HG02970 (cell line): ENCODE measurements around the gene BRICD5.

Source experiments
- ATAC-seq: cut with Tn5 transposase; IDR thresholded peaks from one replicate; pipeline ENCODE4 v1.9.1; 2021; ENCODE audit warnings: mild to moderate bottlenecking, moderate library complexity, moderate number of reproducible peaks; ENCODE audit not compliant: unreplicated experiment, low FRiP score

Gene BRICD5

DNA sequence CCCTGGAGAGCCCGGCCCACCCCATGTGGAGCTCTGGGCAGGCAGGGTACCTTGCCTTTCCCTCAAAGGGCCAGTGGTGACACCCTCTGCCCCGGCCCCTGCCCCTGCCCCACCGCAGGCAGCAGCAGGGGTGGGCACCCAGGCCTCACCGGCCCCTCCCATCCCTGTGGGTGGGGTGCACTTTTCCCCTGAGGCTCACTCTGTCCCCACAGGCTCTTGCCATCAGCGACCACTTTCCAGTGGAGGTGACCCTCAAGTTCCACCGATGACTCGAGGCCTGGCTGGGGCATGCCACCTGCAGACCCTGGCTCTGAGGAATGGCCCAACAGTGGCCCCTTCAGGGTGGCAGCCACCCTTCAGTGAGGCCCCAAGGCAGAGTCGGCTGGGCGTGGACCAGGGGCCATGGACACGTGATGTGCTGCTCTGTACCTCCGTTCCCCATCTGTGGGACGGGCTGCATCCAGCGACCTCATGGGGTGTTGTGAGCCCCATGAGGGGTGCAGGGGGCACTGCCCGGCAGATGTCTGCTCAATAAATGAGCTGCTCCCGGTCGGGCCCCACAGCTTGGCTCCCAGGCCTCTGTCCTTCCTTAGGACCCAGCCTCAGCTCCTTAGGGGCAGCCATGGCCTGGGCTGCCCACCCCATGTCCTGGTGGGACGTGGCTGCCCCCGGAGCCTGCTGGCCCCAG is 27.6 kb upstream of the BRICD5 start:
- ATAC-seq: no peak

DNA sequence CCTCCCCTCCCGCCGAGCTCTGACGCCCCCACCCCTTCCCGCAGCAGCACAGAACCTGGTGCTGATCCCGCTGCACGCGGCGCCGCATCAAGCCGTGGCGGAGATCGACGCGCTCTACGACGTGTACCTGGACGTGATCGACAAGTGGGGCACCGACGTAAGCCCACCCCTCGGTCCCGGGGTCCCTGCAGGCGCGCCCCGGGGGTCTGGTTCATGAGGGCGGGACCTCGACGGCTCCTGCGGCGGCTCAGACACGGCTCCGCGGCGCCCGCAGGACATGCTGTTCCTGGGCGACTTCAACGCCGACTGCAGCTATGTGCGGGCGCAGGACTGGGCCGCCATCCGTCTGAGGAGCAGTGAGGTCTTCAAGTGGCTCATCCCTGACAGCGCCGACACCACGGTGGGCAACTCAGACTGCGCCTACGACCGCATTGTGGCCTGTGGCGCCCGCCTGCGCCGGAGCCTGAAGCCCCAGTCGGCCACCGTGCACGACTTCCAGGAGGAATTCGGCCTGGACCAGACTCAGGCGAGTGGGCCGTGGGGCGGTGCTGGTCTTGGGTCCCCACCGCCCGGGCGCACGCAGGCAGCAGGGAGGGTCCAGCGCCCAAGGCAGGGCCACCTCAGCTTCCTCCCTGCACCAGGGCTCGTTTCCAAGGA is 27.0 kb upstream of the BRICD5 start:
- no peak for ATAC-seq

GRCh38 chr16:2237102-2237482 is 26.4 kb upstream of the BRICD5 start:
- ATAC-seq: no peak

GRCh38 chr16:2236337-2237101 is 25.9 kb upstream of the BRICD5 start, which contains the start of gene DNASE1L2:
Gene DNASE1L2, plus strand, starts transcription at chr16:2236444. Its CDS starts 373 bp downstream, at chr16:2236817.
- no peak for ATAC-seq

- no peak for ATAC-seq
Observed at GRCh38 chr16:2235695-2236336, 25.2 kb upstream of the BRICD5 start.

DNA sequence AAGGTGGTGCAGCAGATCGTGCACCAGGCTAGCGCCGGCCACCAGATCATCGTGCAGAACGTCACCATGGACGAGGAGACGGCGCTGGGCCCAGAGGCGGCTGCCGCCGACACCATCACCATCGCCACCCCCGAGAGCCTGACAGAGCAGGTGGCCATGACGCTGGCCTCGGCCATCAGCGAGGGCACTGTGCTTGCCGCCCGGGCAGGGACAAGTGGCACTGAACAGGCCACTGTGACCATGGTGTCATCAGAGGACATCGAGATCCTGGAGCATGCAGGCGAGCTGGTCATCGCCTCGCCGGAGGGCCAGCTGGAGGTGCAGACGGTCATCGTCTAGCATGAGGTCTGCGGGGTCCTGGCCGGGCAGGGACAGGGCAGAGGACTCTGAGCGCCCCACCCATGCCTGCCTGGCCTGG is 24.6 kb upstream of the BRICD5 start:
- ATAC-seq: no peak

GRCh38 chr16:2234813-2235170 is 24.1 kb upstream of the BRICD5 start:
- ATAC-seq: no peak

DNA sequence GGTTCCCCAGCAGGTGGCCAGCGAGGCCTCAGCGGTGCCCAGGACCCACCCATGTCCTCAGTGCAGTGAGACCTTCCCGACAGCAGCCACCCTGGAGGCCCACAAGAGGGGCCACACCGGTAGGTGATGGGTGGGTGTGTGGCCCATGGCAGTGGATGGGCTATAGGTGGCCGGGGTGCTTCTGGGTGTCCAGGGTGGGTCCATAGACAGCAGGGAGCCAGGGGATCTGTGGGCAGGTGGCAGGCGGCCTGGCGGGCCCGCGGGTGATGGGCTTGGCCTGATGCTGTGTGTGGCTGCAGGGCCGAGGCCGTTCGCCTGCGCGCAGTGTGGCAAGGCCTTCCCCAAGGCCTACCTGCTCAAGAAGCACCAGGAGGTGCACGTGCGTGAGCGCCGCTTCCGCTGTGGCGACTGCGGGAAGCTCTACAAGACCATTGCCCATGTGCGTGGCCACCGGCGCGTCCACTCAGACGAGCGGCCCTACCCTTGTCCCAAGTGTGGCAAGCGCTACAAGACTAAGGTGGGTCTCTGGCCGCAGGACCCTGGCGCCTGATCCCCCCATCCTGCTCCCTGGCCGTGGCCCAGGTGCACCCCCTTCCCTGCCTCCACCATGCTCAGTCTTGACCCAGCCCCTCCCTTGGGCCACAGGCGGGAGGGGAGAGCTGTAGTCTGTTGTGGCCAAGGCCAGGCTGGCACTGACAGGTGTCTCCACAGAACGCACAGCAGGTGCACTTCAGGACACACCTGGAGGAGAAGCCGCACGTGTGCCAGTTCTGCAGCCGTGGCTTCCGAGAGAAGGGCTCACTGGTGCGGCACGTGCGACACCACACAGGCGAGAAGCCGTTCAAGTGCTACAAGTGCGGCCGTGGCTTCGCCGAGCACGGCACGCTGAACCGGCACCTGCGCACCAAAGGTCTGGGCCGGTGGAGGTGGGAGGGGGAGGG is 23.5 kb upstream of the BRICD5 start:
- no peak for ATAC-seq

DNA sequence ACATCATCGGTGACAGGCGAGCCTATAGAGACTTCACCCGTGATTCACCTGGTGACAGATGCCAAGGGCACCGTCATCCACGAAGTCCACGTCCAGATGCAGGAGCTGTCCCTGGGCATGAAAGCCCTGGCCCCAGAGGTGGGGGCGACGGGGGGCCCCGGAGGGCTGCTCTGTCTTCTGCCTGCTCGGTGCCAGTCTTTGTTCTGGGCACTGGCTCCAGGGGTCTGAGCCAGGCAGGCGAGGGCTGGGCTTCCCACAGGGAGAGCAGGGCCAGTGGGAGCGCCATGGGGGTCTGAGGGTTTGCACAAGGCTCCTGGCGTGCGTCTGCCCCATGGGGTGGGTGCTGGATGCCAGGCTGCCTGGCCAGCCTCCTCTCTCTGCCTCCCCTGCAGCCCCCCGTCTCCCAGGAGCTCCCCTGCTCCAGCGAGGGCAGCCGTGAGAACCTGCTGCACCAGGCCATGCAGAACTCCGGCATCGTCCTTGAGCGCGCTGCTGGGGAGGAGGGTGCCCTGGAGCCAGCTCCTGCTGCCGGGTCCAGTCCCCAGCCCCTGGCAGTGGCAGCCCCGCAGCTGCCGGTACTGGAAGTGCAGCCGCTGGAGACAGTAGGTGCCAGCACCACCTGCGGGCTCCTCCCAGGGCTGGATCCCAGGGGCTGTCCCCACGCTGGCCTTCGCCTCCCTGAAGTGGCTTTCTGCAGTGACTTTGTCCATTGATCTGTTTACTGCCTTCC is 22.5 kb upstream of the BRICD5 start:
- no peak for ATAC-seq

- ATAC-seq: no peak
Observed at GRCh38 chr16:2232094-2232990, 21.7 kb upstream of the BRICD5 start.

- ATAC-seq: no peak
Observed at GRCh38 chr16:2231016-2231931, 20.6 kb upstream of the BRICD5 start.

DNA sequence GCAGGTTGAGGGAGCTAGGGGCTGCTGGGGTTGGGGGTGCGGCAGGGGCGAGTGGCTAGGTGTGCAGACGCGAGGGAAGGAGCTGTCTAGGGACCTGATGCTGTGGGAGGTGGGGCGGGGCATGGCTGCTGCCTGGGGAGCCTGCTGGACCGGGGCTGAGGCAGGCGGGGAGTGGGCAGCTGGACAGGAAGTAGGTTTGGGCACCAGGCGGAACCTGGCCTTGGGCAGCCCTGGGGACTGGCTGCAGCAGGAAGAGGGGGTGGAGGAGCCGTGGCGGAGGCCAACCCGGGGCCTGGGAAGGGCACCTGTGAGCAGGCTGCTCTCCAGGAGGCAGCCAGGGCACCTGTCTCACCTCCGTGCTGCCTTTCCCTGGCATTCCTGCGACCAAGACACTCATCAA is 19.7 kb upstream of the BRICD5 start:
- ATAC-seq: no peak

DNA sequence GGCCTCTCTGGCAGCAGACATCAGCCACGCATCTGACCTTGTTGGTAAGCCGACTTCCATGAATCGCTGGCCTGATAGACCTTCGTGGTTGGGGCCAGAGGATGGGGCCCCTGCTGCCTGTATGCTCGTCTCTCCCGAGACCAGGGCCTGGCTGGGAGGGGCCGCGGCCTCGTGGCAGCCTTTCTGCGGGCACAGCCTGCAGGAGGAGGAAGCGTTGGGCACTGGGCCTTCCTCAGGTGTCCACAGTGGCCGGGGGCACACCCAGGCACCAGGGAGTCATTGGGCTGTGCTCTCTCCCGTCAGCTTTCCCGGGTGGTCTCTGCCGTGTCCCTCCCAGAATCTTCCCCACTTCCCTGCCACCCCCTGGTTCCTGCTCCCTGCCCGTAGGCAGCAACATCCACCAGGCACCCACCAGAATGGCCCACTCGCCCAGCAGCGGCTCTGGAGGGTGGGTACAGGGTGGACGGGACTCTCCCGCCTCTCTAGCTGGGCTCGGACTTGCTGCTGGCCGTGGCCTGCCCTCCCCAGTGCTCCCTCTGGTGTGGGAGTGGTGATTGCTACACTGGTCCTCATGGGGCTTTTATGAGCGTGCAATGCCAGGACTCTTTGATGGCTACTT is 19.1 kb upstream of the BRICD5 start:
- ATAC-seq: no peak

DNA sequence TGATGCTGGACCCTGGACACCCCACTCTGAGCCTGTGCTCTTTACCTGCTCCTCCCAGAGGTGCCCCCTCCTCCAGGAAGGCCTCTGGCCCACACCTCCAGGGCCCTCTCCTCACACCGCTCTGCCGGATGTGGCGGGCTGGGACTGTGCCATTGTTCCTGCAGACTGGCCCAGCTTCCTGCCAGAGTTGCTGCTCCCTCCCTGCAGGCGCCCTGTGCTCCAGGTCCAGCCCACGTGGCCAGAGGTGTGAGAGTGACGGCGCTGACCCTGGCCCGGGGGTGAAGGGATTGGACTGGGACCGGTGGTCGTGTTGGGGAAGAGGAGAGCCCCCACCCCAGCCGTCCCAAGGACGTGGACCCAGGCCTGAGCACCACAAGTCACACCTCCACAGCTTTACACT is 18.4 kb upstream of the BRICD5 start:
- no peak for ATAC-seq

- ATAC-seq: no peak
Observed at GRCh38 chr16:2228161-2228824, 17.6 kb upstream of the BRICD5 start.

DNA sequence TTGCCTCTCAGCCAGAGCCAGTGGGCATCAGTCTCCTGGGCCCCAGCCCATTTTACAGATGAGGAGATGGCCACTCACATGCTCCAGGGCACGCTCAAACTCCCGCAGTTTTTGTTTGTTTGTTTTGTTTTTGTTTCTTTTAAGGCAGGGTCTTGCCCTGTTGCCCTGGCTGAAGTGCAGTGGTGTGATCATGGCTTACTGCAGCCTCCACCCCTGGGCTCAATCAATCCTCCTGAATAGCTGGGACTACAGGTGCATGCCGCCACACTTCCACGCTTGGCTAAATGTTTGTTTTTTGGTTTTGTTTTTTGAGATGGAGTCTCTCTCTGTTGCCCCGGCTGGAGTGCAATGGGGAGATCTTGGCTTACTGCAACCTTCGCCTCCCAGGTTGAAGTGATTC is 16.3 kb upstream of the BRICD5 start:
- ATAC-seq: no peak
